GM21526 (cell line): Measurements from ENCODE around the gene OR8B8.
"Not testable (repeated sequence)": the region's sequence is repeated elsewhere in the genome, so short reads cannot be mapped to it uniquely, and the experiment has no call there.

ENCODE experiments used
- ATAC-seq: cut with Tn5 transposase; IDR thresholded peaks from one replicate; pipeline ENCODE4 v1.9.1; 2021; ENCODE audit warnings: moderate library complexity; ENCODE audit not compliant: unreplicated experiment, low FRiP score

The OR8B8 gene

DNA sequence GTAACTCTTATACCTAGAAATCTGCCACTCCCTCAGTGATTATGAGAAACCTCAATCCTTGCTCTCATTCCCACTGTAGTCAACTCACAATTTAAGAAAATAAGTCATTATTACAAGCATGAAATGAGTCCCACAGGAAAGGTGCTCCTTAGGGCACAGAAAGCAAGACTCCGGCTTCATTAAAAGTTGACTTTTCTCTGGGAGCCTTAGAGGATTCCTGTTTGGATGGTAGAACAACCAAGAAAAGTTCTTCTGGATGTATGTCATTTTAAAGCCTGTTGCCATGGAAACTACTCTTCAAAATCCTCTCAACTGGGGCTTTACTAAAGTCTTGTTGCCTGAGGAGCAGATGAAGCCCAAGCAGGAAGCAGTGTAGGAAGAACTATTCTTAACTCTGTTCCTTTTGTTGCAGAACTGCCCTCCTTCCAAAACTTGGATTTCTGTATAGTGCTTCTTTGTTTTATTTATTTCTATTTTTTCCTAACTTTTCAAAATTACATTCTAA lies at the start of gene OR8B8:
Gene OR8B8, minus strand, starts transcription at position 51 of the 505 bp plus-strand sequence. CDS start 4,611 bp downstream, outside the sequence.
- ATAC-seq: no peak

DNA sequence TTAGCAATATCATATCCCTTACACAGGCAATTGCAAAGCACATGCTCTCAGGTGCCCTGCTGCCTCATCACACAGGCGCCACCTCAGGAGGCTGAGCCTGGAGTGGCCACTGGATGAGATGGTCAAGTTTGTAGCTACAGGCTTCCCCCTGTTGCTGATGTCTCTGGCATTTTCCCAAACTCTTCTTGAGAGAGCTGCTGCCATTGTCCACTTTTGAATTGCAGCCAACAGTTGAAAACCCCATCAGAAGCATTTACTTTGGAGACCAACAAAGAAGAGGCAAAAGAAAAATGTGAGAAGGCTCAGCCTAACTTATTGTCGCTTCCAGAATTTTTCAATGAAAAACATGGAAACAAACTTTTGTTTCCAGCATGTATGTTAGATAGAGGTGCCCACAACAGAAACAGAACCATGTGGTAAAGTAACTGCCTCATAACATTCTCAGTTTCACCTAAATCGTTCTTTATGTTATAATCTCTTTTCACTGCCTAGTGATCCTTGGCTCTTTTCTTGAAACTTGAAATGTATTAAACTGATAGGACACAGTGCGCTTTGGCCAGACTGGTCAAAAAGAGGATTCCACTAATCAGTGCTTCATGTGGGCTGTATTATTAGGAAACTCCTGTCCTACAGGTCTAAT lies 47.6 kb upstream of the OR8B8 start:
- no peak for ATAC-seq

- ATAC-seq: no peak
These were observed 37.9 kb upstream of the OR8B8 start for GRCh38 chr11:124483422-124483821.

- no peak for ATAC-seq
These were observed 37.1 kb upstream of the OR8B8 start for GRCh38 chr11:124482362-124483147.

DNA sequence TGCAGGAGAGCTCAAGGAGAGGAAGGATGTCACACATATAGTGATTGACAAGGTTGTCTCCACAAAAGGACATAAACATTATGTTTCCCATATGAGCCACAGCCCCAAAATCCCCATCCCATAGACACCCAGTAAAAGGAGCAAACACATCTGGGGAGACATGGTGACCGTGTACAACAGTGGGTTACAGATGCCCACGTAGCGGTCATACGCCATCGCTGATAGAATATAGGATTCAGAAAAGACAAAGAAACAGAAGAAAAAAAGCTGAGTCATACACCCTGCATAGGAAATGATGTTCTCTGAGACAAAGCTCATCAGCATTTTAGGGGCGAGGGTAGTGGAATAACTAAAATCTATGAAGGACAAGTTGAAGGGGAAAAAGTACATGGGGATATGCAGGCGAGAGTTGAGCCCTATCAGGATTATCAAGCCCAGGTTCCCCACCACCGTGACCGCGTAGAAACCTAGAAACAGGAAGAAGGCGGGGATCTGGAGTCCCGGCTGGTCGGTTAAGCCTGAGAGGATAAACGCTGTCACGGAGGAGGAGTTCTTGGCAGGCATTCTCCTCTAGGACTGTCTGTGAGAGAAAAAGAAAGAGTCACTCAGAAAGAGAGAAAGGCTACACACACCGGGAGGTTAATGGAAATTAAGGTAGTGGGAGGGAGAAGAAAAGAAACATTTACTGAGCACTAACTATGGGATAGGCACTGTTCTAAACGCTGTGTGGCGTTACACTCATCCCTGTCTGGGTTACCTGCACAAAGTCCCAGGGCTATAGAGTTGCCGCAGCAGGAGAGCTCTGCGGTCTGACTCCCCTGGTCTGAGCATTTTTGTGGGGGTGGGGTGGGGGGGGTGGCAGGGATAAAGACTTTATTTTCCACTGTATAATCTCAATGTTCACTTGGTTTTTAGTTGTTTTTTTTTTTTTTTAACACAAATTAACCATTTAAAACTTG lies 36.1 kb upstream of the OR8B8 start:
- no peak for ATAC-seq

DNA sequence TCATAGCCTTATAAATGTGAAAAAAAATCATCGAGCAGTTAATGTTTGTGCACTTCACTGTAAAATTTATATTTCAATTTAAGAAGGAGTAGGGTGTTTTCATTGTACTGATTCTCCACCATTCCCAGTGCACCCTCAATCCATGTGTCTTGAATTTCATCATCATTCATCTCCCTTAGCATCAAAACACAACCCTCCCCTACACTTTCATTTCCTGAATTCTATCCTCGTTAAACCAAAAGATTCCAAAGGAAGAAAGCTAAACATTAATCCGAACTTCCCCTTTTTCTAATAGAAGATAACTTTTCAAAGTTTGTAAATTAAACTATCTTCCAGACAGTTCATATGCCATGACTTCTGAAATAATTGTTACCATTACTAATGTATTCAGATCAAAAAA lies 34.1 kb upstream of the OR8B8 start:
- ATAC-seq: no peak

- ATAC-seq: no peak
These were observed 29.8 kb upstream of the OR8B8 start for GRCh38 chr11:124475265-124475664.

DNA sequence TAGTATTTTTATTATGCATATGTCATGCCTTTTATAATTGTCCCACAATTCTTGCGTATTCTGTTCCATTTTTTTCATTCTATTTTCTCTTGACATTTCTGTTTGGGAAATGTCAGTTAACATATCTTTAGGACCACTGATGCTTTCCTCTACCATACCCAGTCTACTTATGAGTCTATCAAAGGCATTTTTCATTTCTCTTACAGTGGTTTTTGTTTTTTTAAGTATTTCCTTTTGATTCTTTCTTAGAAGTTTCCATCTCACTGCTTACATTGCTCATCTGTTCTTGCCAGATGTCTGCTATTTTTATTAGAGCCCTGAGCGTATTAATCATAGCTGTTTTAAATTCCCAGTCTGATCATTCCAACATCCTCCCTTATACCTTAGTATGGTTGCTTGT lies 29.3 kb upstream of the OR8B8 start:
- no peak for ATAC-seq

- ATAC-seq: no peak
These were observed 28.6 kb upstream of the OR8B8 start for GRCh38 chr11:124474079-124474478.

GRCh38 chr11:124473476-124473875 lies 28.0 kb upstream of the OR8B8 start:
- ATAC-seq: no peak

GRCh38 chr11:124470561-124471227 lies 25.2 kb upstream of the OR8B8 start:
- no peak for ATAC-seq

GRCh38 chr11:124467381-124467927 lies 22.0 kb upstream of the OR8B8 start:
- no peak for ATAC-seq

GRCh38 chr11:124465368-124465767 lies 19.9 kb upstream of the OR8B8 start:
- no peak for ATAC-seq

- ATAC-seq: no peak
These were observed 18.5 kb upstream of the OR8B8 start for GRCh38 chr11:124463990-124464389.

- ATAC-seq: no peak
These were observed 17.8 kb upstream of the OR8B8 start for GRCh38 chr11:124463324-124463723.

DNA sequence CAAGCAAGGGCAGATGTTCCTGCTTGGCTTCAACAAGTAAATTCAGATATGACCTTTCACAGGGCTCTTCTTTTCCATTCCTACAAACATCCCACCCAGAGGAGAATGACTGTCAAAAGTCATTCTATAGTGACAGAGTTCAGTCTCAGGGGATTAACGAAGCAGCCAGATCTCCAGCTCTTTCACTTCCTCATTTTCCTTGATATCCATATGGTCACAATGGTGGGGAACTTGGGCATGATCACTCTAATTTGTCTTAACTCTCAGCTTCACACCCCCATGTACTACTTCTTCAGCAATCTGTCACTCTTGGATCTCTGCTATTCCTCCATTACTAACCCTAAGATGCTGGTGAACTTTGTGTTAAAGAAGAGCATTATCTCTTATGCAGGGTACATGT lies 15.0 kb upstream of the OR8B8 start:
- ATAC-seq: no peak

DNA sequence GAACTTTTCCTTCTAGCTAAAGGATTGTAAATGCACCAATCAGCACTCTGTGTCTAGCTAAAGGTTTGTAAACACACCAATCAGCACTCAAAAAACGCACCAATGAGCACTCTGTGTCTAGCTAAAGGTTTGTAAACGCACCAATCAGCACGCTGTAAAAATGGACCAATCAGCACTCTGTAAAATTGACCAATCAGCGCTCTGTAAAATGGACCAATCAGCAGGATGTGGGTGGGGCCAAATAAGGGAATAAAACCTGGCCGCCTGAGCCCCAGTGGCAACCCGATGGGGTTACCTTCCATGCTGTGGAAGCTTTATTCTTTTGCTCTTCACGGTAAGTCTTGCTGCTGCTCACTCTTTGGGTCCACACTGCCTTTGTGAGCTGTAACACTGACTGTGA lies 13.9 kb upstream of the OR8B8 start:
- not testable (repeated sequence) for ATAC-seq

DNA sequence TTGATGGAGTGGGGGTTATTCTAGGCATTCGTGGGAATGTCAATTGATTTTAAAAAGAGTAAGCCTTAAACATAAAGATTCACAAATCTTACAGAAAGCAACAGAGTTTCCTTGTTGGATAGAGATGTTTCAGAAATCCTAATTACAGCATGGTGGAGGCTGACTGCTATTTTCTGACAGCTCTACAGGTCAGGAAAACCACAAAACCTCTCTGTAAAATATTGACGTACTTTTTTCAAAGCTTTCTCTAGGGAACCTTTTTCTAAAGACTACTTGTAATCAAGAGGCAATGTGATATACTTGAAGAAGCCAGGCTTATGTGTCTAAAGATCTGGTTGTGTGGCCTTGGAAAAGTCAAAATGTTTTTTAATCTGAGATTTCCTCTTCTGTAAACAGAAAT lies 9.1 kb upstream of the OR8B8 start:
- no peak for ATAC-seq

DNA sequence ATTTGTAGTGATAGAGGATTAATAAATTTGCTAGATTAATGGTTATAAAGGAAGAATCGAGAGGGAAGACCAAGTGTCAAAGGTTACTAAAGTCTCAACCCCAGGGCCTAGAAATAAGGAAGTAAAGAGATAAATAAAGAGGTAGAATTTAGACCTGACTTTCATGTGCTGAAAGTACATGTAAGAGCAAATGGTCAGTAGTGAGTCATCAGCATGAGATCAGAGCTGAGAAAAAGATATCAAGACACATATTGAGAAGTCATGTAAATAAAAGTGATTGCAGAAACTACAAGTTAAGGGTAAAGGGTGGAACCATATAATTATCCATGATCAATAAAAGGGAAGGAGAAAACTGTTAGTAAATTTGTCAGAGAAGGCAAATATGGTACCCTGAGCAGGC lies 1.4 kb upstream of the OR8B8 start:
- ATAC-seq: no peak

- no peak for ATAC-seq
These were observed 2.6 kb downstream of the OR8B8 start for GRCh38 chr11:124442847-124443246.
